ENCODE results near the gene SPTSSB. TPM values are rescaled to one million over a fixed set of nuclear protein-coding genes. Genes with fewer than 3 reads are reported as not detected.

SPTSSB gene
- total RNA-seq, 1 experiment from 2014 or later: 2.9 TPM

GRCh38 chr3:161310649-161311423 lies 60.5 kb downstream of the SPTSSB start (continued):
- TF ChIP-seq ATF3 (IDR thresholded peaks at IDR 0.05) (no peak), SIN3A (IDR thresholded peaks at IDR 0.05; ENCODE audit: low read depth) (no peak)

GRCh38 chr3:161305095-161305991 lies 66.0 kb downstream of the SPTSSB start:
- POLR2A ChIA-PET: interaction anchor here (0.6 kb wide), 1 partner anchor 45 kb away, joined by 3 read pairs; no protein-coding TSS in a partner anchor
- no peak for DNase-seq (ENCODE audit: low read depth, low spot score)

More at GRCh38 chr3:161305095-161305991, 66.0 kb downstream of the SPTSSB start:
- H3K27me3 ChIP-seq (ENCODE audit: insufficient read depth, low read length): no peaks in the 10 kb centered on the region
- BruUV-seq (replicated peaks): no TSS peak
- CTCF ChIA-PET: interaction anchor here (1.0 kb wide), 1 partner anchor 80 kb away, joined by 3 read pairs; no protein-coding TSS in a partner anchor
- intact Hi-C loops (cut with micrococcal nuclease): no loop called here
- RAD21 ChIA-PET (ENCODE audit: low non-redundant PET in 1 of 2, low total read pairs in 2 of 2, uncharacterized antibody in 2 of 2, unreplicated experiment in 2 of 2): interaction anchor here in 1 of 2 experiments (0.8 kb wide), 1 partner anchor 116 kb away, joined by 3 read pairs; no protein-coding TSS in a partner anchor
- H3K79me2 ChIP-seq (ENCODE audit: insufficient read depth, low read length): no peaks in the 10 kb centered on the region
- no peak overlapping the region for H3K9ac ChIP-seq (ENCODE audit: low read length)
- no peak for ATAC-seq
- no peaks in the 10 kb centered on the region for H4K20me1 ChIP-seq (ENCODE audit: insufficient read depth)
- no peaks in the 10 kb centered on the region for H3K4me1 ChIP-seq (ENCODE audit: control insufficient read depth in 1 of 2, insufficient read depth in 2 of 2, low read length in 2 of 2)
- H3K9me2 ChIP-seq (ENCODE audit: insufficient read depth): no peaks in the 10 kb centered on the region
- H2AFZ ChIP-seq (ENCODE audit: low read depth, low read length, poor library complexity, severe bottlenecking): no peak overlapping the region
- H3K4me2 ChIP-seq (ENCODE audit: low read length): no peak overlapping the region
- no peak overlapping the region for H3K4me3 ChIP-seq (replicated peaks in 1 of 2; ENCODE audit: low read depth in 1 of 2, low read length in 2 of 2)
- no peak overlapping the region for H3K27ac ChIP-seq (ENCODE audit: low read depth, low read length)
- H3K9me3 ChIP-seq (ENCODE audit: control insufficient read depth in 1 of 2, insufficient read depth in 1 of 2, low read depth in 1 of 2, low read length in 2 of 2): no peaks in the 10 kb centered on the region
- H3K36me3 ChIP-seq (ENCODE audit: control insufficient read depth in 1 of 2, insufficient read depth in 2 of 2, low read length in 2 of 2): no peaks in the 10 kb centered on the region
- TF ChIP-seq FOSL1 (IDR thresholded peaks at IDR 0.05; ENCODE audit: low read depth): no peak
- TF ChIP-seq RAD21 (IDR thresholded peaks at IDR 0.05; ENCODE audit: low read depth): peak; percentile 58
- peak; percentile 35 to 80 (median 80); a peak in 5 of 6 replicates for TF ChIP-seq CTCF (IDR thresholded peaks at IDR 0.05 in 2 of 3, conservative IDR thresholded peaks at IDR 0.05 in 1 of 3; ENCODE audit: borderline replicate concordance in 1 of 3, insufficient read depth in 1 of 3, low read depth in 2 of 3, low read length in 2 of 3)
- TF ChIP-seq SP1 (IDR thresholded peaks at IDR 0.05; ENCODE audit: low read depth): no peak
- TF ChIP-seq CEBPB (IDR thresholded peaks at IDR 0.05; ENCODE audit: low read depth): peak; percentile 57
